CD4-positive, alpha-beta T cell (primary cell): ENCODE data around the gene KIAA0753. TPM values are rescaled to one million over a fixed set of nuclear protein-coding genes. Genes with fewer than 3 reads are reported as not detected.

Experiments used
- ATAC-seq: fragments of 200-7000 bp; cut with Tn5 transposase; one replicate; pipeline ENCODE4 v1.10.0; 2022; ENCODE audit warnings: mild to moderate bottlenecking; ENCODE audit not compliant: poor library complexity
- CTCF ChIA-PET: fragments of 350-600 bp; sonication (Branson Sonifier 250); formaldehyde crosslinking; loops from one replicate; lab custom pipeline; 2021; ENCODE audit warnings: antibody characterized with exemption, inconsistent platforms; lab: Charles Lee
- POLR2A ChIA-PET: fragments of 350-600 bp; sonication (Branson Sonifier 250); formaldehyde crosslinking; loops from one replicate; lab custom pipeline; 2021; ENCODE audit warnings: antibody characterized with exemption, inconsistent platforms; lab: Charles Lee
- DNase-seq, 14 experiments: peaks; one replicate each; pipeline ENCODE4 v3.0.0-alpha.2; 2013 to 2020; ENCODE audit warnings: mixed read lengths in 2 of 14
- H3K27ac ChIP-seq, 2 donors: one replicate each; pipeline versions ENCODE4 v1.5.1 to v1.7.0; 2013; ENCODE audit warnings: low read length in 2 of 2, low read depth in 1 of 2, mild to moderate bottlenecking in 1 of 2
- H3K27me3 ChIP-seq, 2 experiments: 1 replicate in 1 of 2; 2 replicates in 1 of 2; pipeline versions ENCODE4 v1.6.1 to v1.7.0; 2013; ENCODE audit warnings: low read length in 2 of 2, control low read depth in 1 of 2, mild to moderate bottlenecking in 1 of 2, moderate library complexity in 1 of 2; ENCODE audit not compliant: insufficient read depth in 2 of 2, control insufficient read depth in 1 of 2
- H3K36me3 ChIP-seq: one replicate; pipeline ENCODE4 v1.6.1; 2013; ENCODE audit warnings: low read length, control low read depth; ENCODE audit not compliant: insufficient read depth
- H3K4me1 ChIP-seq: one replicate; pipeline ENCODE4 v1.6.1; 2013; ENCODE audit warnings: low read length, control low read depth; ENCODE audit not compliant: insufficient read depth
- H3K4me3 ChIP-seq: one replicate; pipeline ENCODE4 v1.5.1; 2013; ENCODE audit warnings: mild to moderate bottlenecking, low read length, moderate library complexity
- H3K9me3 ChIP-seq, 2 experiments: 1 replicate in 1 of 2; 2 replicates in 1 of 2; pipeline versions ENCODE4 v1.6.1 to v1.7.0; 2013; ENCODE audit warnings: low read length in 2 of 2, mild to moderate bottlenecking in 2 of 2, control low read depth in 1 of 2, moderate library complexity in 1 of 2; ENCODE audit not compliant: control insufficient read depth in 1 of 2, insufficient read depth in 1 of 2
- H3K27ac Mint-ChIP-seq: one replicate; pipeline ENCODE4 v1.8.0; 2020; ENCODE audit warnings: mixed read lengths
- H3K27me3 Mint-ChIP-seq: one replicate; pipeline ENCODE4 v1.8.0; 2021; ENCODE audit warnings: mixed read lengths
- H3K36me3 Mint-ChIP-seq: one replicate; pipeline ENCODE4 v1.8.0; 2021; ENCODE audit warnings: low read depth, mixed read lengths
- H3K4me1 Mint-ChIP-seq: one replicate; pipeline ENCODE4 v1.8.0; 2021; ENCODE audit warnings: low read depth, mixed read lengths
- H3K4me3 Mint-ChIP-seq: one replicate; pipeline ENCODE4 v1.8.0; 2020; ENCODE audit warnings: mild to moderate bottlenecking, mixed read lengths
- H3K9me3 Mint-ChIP-seq: one replicate; pipeline ENCODE4 v1.8.0; 2020; ENCODE audit warnings: mixed read lengths
- intact Hi-C, 2 experiments: fragments of 100-400 bp; cut with DNase I in 1 of 2; cut with micrococcal nuclease in 1 of 2; formaldehyde crosslinking; loops; one replicate each; pipeline versions ENCODE4 v1.15.1 to v1.9.0; 2023 to 2025; cut with DNase I, micrococcal nuclease
- total RNA-seq, 174 experiments: library from RNA in 2 of 174; stranded (reverse) in 2 of 174; gene quantifications; one replicate each; pipeline ENCODE4 v1.2.3 and lab custom pipeline; 2021 to 2026
- TF ChIP-seq, protein P1 (sequence below): fragments of 200-600 bp; IDR thresholded peaks from one replicate; pipeline ENCODE4 v1.8.0; 2022; ENCODE audit warnings: antibody characterized with exemption, mild to moderate bottlenecking

KIAA0753 gene
- total RNA-seq, 2 experiments from 2014 or later: 8.9 to 11.7 TPM

DNA sequence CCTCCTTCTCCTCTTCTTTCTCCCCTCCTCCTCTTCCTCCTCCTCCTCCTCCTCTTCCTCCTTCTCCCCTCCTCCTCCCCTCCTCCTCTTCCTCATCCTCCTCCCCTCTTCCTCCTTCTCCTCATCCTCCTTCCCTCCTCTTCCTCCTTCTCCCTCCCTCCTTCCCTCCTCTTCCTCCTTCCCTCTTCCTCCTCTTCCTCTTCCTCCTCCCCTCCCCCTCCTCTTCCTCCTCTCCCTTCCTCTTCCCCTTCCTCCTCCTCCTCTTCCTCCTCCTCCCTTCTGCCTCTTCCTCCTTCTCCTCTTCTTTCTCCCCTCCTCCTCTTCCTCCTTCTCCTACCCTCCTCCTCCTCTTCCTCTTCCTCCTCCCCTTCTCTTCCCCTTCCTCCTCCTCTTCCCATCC is 79.1 kb downstream of the KIAA0753 start:
- Histone ChIP-seq H3K4me3 (no peak overlapping the region), H3K27ac (no peak overlapping the region), H3K9me3 (no peaks in the 10 kb centered on the region), H3K27me3 (peaks cover 26 to 27% of the 10 kb centered on the region in 2 experiments), H3K36me3 (no peaks in the 10 kb centered on the region), H3K4me1 (peaks cover 5% of the 10 kb centered on the region)
- intact Hi-C loops: no loop called here
- CTCF ChIA-PET: no interaction called here
- H3K9me3 Mint-ChIP-seq: no peaks in the 10 kb centered on the region
- TF ChIP-seq, protein P1, sequence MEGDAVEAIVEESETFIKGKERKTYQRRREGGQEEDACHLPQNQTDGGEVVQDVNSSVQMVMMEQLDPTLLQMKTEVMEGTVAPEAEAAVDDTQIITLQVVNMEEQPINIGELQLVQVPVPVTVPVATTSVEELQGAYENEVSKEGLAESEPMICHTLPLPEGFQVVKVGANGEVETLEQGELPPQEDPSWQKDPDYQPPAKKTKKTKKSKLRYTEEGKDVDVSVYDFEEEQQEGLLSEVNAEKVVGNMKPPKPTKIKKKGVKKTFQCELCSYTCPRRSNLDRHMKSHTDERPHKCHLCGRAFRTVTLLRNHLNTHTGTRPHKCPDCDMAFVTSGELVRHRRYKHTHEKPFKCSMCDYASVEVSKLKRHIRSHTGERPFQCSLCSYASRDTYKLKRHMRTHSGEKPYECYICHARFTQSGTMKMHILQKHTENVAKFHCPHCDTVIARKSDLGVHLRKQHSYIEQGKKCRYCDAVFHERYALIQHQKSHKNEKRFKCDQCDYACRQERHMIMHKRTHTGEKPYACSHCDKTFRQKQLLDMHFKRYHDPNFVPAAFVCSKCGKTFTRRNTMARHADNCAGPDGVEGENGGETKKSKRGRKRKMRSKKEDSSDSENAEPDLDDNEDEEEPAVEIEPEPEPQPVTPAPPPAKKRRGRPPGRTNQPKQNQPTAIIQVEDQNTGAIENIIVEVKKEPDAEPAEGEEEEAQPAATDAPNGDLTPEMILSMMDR: no peak
- no peak overlapping the region for H3K27ac Mint-ChIP-seq
- no peak overlapping the region for H3K4me3 Mint-ChIP-seq
- ATAC-seq (no peak), DNase-seq (no peak)
- H3K36me3 Mint-ChIP-seq: no peaks in the 10 kb centered on the region
- POLR2A ChIA-PET: no interaction called here
- peaks cover 63% of the 10 kb centered on the region for H3K27me3 Mint-ChIP-seq
- H3K4me1 Mint-ChIP-seq: no peaks in the 10 kb centered on the region

DNA sequence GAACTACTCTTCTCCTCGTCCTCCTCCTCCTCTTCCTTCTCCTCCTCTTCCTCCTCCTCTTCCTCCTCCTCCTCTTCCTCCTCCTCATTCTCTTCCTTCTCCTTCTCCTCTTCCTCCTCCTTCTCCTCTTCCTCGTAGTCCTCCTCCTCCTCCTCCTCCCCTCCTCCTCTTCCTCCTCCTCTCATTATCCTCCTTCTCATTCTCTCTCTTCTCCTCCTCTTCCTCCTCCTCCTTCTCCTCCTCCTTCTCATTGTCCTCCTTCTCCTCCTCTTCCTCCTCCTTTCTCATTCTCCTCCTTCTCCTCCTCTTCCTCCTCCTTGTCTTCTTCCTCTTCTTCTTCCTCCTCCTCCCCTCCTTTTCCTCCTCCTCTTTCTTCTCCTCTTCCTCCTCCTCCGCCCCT is 80.0 kb downstream of the KIAA0753 start:
- POLR2A ChIA-PET: no interaction called here
- intact Hi-C loops: no loop called here

DNA sequence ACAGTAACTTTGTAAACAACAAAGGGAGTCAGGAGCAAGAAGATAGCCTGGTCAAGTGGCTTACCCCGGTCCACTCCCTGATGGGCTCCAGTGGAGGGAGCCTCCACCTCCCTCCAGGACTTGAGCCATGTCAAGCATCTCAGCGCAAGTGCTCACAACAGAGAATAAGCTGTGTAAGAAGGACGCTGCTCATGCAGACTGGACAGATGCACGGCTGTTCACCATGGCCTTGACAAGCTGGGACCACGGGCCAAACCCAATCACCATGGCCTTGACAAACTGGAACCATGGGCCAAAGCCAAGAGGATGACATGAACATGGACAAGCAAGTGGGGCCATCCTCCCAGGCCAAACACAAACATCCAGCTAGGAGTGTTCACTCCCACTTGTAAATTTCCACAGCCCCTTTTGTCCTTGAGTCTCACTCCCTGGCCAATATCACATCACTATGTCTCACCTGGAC is 80.7 kb downstream of the KIAA0753 start:
- CTCF ChIA-PET: no interaction called here
- H3K4me1 ChIP-seq: peaks cover 16% of the 10 kb centered on the region
- intact Hi-C loops: no loop called here

More for the DNA sequence above, 80.0 kb downstream of the KIAA0753 start:
- TF ChIP-seq, protein P1: no peak
- Histone ChIP-seq H3K27ac (no peak overlapping the region), H3K4me3 (no peak overlapping the region), H3K4me1 (peaks cover 11% of the 10 kb centered on the region), H3K9me3 (peaks cover 0 to 4% of the 10 kb centered on the region in 2 experiments), H3K36me3 (no peaks in the 10 kb centered on the region), H3K27me3 (peaks cover 29 to 31% of the 10 kb centered on the region in 2 experiments)
- no peak for DNase-seq
- no peak overlapping the region for H3K4me3 Mint-ChIP-seq
- CTCF ChIA-PET: no interaction called here
- no peak for ATAC-seq
- peaks cover under 1% of the 10 kb centered on the region for H3K4me1 Mint-ChIP-seq
- H3K9me3 Mint-ChIP-seq: no peaks in the 10 kb centered on the region
- H3K36me3 Mint-ChIP-seq: no peaks in the 10 kb centered on the region
- H3K27me3 Mint-ChIP-seq: peaks cover 64% of the 10 kb centered on the region
- no peak overlapping the region for H3K27ac Mint-ChIP-seq

More for the DNA sequence above, 80.7 kb downstream of the KIAA0753 start:
- peaks cover 36 to 38% of the 10 kb centered on the region in 2 experiments for H3K27me3 ChIP-seq
- no peaks in the 10 kb centered on the region for H3K9me3 Mint-ChIP-seq
- H3K36me3 ChIP-seq: no peaks in the 10 kb centered on the region
- TF ChIP-seq, protein P1: no peak
- no peaks in the 10 kb centered on the region for H3K36me3 Mint-ChIP-seq
- no peak overlapping the region for H3K27ac ChIP-seq
- ATAC-seq (no peak), DNase-seq (no peak)
- peaks cover 8% of the 10 kb centered on the region for H3K4me1 Mint-ChIP-seq
- H3K9me3 ChIP-seq: peaks cover 0 to 8% of the 10 kb centered on the region in 2 experiments
- no peak overlapping the region for H3K4me3 ChIP-seq
- no peak overlapping the region for H3K27ac Mint-ChIP-seq
- POLR2A ChIA-PET: no interaction called here
- H3K27me3 Mint-ChIP-seq: peaks cover 69% of the 10 kb centered on the region
- H3K4me3 Mint-ChIP-seq: no peak overlapping the region
